HG02981 (cell line): ENCODE measurements around the gene HDAC11.

Source experiments
- ATAC-seq: cut with Tn5 transposase; IDR thresholded peaks from one replicate; pipeline ENCODE4 v1.9.1; 2021; ENCODE audit warnings: mild to moderate bottlenecking, moderate library complexity; ENCODE audit not compliant: unreplicated experiment

Gene HDAC11

DNA sequence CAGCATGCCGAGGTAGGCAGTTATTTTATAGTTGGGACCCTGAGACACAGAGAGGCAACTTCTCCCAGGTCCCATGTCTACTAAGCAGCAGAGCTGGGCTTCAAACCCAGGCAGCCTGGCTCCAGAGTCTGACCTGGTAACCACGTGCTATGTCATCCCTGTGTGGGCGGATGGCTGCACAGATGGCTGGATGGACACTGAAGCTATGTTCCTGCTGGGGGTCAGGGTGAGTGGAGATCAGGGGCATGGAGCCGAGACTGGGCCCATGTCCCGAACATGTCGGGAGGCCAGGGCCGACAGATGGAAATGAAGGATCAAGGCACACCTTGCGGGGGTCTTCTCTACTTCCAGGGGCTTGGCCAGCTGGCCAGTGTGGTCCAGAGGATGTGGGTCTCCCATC, 59.6 kb downstream of the HDAC11 start:
- ATAC-seq = no peak

DNA sequence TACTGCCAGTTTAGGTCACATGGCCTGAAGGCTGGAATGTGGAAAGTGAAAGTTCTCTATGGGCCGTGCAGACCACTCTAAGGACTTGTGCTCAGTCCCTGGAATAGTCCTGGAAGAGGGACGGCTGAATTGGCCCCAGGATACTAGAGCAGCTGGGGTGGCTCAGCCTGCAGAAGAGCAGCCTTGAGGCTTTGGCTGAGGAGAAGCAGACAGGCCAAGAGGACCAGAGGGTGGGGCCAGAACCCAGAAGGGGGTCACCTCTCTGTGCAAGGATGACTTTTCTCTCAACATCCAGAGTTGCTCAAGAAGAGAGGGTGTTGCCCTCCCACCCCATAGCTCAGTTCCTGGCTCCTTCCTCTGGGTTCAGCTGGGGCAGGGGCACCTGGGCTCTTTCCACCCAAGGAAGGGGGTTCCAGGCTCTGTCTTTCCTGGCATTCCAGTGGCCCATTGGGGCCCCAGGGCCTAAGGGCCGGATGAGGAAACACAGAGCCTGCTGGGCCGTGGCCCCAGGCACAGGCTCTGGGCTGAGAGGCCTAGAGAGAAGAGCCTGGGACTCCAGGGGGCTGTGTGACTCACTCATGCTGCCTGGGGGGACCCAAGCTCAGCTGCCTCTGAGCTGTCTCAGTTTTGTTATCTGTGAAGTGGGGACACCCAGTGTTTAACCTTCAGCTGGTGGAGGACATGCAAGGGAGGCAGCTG, 60.3 kb downstream of the HDAC11 start:
- no peak for ATAC-seq

DNA sequence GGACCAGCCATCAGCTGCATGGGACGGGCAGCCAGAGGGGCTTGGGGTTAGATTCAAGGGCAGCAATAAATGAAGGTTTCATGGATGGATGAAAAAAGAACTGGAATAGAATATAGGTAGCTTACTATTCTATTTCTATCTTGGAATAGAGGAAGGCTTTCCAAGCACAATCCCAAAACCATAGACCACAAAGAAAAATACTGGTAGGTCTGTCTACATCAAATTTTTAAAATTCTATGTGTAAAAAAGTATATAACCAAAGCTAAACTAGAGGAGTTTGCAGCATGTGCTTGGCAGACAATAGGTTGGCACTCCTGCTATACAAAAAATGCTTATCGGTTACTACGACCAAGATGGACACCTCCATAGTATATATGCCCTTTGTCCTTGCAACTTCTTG, 61.6 kb downstream of the HDAC11 start:
- no peak for ATAC-seq

DNA sequence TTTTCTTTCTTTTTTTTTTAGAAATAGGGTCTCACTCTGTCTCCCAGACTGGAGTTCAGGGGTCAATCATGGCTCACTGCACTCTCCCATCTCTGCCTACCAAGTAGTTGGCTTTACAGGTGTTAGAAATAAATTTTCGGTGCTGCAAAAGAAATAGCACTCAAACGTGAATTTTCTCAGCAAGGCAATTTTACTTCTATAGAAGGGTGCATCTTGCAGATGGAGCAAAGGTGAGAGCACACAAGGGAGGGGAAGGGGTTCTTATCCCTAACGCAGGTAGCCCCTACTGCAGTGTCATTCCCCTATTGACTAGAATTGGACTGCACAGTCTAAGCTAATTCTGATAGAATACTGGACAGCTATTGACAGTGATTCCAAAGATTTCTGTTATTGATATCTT, 62.0 kb downstream of the HDAC11 start:
- ATAC-seq = no peak

DNA sequence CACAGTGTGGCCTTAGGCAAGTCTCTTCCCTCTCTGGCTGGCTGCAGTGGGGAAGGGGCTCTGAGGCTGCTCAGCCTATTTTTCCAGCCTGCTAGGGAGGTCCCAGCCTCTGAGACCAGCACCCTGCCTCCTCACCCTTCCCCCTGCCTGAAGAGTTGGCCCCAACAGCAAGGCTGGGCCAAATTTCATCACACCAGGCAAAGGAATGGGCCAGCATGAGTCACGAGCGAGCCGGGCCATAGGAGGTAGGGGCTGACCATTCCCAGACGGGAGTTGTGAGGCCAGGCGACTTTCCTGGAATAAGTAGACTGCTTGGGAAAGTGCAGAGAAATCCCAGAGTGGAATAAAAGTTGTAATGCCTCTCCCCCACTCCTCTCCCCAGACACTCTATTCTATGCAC, 63.1 kb downstream of the HDAC11 start:
- no peak for ATAC-seq

DNA sequence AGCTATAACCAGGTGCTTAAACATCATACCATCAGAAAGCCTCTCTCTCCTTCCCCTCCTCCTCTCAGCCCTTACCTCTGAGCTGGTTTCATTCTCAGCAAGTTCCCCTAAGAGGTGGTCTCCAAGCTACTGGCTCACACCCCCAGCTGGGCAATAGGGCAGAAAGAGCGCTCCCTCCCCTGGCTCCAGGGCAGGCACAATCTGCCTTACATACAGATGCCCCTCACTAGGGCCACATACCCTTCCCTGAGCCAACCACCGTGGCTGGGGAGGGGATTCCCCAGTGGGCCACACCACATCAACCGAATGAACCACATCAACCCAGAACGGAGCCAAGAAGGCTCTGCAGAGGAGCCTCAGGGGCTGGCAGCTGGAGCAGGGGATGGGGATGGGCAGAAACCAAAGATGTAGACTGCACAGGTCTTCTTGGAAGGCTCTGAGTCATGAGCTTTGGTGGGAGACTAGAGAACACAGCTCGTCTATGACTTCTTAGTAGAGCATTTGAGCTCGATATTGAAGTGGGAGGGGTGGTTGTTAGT, 64.3 kb downstream of the HDAC11 start:
- no peak for ATAC-seq

DNA sequence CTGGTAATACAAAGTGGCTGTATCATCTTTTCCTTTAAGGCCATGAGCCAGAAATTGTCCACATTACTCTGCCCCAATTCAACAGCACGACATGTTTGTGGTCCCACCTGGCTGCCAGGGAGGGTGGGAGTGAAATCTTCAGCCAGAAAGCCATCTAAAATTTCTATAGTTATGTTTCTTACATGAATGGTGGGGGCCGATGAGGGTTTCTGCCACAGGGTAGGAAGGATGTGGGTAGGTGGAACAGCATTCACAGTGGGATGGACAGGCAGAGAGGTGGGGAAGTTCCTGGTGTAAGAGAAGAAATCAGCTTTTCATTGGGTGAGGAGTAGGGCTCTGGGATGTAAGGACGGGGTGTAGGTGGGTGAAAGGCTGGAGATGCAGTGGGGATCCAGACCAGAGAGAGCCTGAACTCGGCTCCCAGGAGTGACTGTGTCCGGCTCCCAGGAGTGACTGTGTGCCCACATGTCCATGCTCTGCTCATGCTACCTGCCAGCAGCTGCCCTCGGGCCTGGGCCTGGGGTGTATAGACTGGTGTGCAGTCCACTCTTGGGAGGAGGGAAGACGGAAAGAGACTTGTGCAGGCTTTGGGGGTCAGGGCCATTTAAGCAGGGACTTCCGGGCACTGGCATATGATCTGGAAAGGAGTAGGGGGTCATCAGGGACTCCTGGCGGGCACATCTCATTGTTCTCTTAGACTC, 65.0 kb downstream of the HDAC11 start:
- no peak for ATAC-seq

DNA sequence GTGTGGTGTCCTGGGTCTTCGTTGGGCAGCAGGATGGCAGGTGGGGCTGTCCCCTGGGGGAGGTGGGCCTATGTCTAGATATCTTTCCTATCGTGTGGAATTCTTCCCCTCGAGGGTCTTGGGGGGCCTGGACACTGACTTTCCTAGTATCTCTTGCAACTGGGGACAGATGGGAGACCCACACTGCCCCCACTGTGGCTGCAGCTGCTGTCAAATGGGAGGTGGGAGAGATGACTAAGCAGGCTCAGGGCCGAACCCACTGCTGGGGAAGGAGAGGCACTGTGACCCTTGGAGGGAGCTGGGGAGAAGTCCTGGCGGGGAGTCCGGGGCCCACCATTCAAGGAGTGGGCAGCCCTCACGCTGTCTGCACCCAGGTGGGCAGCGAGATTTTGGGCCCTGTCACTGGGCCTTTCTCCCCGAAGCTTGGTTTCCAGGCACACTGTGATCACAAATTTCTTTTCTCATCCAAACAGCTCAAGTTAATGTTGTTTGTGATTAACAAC, 65.9 kb downstream of the HDAC11 start:
- ATAC-seq = no peak

DNA sequence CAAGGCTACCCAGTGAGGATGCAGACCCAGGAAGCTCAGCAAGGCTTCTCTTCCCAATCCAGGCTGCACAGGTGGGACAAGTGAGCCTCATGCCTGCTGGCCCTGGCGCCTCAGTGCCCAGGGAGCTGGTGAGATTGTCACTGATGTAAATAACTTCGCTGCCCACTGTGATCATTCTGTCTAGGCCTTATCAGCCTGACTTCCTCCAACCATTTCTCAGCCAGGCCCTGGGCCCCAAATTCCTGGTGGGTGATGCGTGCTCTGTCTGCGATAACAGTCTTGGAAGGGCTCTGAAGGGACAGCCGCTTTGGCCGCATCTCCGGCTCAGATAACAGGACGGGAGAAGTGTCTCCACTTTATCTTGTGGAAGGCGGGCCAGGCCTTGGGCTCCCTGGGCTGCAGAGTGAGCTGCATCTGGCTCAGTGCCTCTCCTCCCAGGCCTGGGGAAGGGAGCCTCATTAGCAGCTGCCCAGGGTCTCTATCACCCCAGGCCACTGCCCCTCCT, 66.6 kb downstream of the HDAC11 start:
- no peak for ATAC-seq

DNA sequence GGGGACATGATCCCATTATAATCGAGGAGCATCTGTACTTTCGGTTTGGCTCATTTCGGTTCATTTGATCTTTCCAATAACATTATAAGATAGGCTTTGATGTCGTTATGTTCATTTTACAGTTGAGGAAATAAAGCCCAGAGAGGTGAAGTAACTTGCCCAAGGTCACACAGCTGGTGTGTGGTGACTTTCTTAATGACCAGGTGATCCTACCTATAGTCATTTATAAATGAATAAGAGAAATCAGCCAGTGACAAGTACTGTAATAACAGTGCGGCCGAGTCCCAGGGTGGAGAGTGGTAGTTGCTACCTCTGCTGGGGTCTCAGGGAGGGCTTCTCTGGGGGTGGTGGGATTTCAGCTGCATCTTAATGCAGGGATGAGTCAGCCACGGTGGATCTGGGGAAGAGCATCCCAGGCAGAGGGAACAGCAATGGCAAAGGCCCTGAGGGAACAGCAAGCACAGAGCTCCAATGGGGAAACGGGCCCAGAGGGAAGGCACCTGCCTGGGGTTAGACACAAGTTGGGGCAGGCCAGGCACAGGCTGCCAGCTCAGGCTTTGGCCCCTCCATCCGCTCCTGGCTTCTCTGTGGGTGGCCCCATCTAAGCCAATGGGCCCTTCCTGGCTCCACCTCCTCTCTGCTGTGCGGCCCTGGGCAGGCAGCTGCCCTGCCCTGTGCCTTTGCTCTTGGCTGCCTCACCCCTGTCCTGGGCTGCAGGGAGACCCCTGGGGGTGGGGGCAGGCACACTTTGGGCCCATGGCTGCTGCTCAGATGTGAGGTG, 67.7 kb downstream of the HDAC11 start:
- no peak for ATAC-seq

DNA sequence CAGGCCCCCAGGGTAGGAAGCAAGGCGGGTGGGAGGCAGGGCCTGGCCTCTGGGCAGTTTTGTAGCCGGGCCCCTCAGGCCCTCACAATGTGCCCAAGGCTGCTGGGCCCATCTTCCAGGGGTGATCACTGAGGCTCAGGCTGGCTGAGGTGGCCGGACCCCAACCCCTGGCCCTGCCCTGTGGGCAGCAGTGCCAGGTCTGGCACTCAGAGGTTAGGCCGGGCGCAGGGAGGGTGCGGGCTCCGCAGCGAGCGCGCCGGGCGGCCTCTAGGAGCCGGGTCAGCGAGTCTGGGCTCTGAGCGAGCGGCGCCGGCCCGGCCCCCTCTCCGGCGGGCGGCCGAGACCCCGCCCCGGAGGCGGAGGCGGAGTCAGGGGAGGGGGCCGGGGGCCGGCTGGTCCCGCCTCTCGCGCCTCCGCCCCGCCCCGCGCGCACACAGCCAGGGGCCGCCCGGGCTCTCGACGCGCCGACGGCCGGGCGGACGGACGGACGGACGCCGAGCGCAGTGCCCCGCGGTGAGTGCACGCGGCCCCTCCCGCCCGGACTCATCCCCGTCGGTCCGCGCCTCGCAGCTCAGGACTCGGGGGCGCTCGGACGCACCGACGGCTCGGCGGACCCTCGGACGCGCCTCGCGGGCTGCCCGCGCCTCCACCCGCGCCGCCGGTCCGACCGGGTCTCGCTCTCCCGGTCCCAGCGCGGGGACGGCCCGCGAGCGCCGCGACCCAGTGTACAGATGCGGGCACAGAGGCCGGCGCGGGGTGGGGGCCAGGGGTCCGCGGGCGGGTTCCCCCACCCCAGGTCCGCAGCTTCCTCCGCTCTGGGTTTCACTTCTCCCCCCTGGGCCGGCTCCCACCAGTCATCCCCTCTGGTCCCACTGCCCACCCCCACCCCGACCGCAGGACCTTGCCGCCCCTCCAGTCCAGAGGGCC, 68.9 kb downstream of the HDAC11 start, which contains the start of gene FBLN2:
FBLN2 (plus strand) TSS at position 430 of the 927 bp plus-strand sequence. CDS start 21,231 bp downstream, outside the sequence.
- ATAC-seq = no peak

DNA sequence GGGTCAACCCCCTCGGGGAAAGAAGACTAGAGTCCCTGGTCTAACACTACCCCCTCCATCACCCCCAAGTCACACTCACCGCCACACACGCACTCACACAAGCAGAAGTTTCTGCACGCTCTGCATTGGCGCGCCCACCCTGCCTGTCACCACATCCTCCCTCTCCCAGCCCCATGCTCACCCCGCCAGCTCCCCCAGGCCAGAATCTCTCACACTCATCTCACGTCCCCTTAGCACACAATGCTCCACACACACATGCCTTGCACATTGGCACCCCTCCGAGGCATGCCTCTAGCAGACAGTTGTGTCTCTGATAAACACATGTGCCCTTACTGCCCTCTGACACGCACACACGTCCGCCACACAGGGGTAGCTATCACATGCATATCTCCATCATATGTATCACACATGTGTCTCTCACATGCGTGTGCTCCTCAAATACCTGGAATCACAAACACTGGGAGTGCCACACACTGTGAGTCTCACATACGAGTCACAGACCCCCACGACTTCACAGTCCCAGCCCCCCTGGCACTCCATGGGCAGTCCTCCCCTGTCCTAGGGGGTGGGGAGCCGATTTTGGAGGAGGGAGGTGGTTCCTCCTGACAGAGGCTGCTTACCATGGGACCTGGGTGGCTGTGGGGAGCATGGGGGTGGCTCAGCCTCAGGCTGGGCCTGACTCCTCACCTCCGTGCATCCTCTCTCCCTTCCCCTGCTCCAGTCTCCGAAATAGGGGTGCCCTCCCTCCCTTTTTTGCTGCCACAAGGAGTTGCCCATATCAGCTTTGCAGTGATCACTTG, 69.7 kb downstream of the HDAC11 start:
- no peak for ATAC-seq

DNA sequence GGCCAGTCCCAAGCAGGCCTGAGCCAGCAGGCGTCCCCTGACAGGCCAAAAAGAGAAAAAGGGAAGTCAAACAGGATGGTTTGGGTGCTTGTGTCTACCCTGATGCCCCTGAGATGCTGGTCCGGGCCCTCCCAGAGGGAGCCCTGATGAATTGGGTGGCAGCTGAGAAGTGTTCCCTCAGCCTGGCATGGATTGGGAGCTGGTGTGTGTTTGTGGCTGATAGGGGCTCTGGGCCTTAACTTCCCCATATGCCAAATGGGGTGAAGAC, 70.3 kb downstream of the HDAC11 start:
- ATAC-seq = no peak

DNA sequence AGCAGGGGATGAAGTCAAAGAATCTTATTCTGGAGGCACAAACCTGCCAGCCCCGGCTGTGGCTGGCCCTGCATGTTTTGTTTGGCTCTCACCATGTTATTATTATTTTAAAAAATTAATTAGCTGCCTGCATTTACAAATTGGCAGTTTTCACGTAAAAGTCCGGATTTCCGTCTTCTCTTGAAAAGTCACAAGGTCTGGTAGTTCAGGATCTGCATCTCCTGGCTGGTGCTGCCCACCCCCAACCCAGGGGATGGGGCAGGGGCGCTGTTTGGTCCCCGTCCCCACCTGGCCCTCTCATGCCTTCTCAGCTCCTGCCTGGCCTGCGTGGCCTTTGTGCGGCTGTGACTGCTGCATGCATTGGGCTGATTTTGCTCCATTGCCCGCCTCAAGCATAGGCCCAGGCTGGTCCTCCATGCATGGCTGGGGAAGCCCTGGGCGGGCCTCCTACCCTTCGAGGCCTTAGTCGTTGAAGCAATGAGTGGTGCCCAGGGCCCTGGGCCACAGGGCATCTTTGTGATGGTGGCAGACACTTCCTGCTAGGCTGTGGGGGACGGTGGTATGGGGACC, 70.8 kb downstream of the HDAC11 start:
- ATAC-seq = no peak

DNA sequence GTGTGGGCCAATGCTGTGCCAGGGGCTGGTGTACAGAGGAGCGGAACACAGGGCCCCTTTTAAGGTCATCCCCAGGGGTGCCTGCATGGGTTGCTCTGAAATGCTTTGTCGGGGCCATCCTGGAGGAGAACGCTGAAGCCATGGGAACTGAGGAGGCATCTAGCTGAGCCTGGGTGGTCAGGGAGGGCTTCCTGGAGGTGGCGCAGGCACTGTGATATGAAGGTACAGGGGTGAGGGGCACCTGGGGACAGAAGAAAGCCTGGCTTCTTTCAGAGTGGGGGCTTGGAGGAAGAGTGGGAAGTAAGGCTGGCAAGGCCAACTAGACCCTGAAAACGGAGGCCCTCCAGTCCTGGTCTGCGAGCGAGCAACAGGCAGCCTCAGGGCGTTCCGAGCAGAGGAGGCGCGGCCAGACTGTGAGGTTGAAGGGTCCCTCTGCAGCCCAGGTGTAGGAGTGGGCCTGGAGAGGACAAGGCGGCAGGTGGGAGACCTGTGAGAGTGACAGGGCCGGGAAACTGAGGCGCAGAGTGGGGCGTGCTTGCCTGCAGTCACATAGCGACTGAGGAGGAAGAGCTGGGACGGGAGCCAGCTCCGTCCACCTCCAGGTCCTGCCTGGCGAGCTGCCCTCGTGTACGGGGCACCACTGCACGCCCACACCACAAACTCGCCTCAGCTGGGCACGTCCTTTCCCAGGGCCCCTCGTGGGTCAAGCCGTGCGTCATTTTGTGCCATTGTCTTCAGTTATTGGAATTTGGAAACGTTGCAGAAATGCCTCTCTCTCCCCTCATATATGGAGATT, 72.9 kb downstream of the HDAC11 start:
- no peak for ATAC-seq

DNA sequence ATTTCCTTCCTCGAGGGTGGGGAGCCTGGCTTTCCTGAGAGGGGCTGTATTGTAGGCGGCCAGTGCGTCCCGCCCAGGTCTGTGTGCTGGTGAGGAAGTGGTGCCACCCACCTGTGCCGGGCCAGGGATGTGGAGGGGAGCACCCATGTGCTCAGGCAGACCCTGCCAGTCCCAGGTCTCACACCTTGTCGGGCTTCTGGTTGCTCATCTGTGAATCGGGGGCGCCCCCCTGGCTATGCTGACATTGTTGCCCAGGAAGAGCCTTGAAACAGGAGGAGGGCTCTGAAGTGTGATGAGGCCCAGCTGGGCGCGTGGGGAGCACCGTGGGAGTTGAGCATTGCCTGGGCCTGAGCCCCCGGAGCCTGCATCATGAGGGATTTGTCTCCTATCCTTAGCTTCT, 73.6 kb downstream of the HDAC11 start:
- ATAC-seq = no peak

DNA sequence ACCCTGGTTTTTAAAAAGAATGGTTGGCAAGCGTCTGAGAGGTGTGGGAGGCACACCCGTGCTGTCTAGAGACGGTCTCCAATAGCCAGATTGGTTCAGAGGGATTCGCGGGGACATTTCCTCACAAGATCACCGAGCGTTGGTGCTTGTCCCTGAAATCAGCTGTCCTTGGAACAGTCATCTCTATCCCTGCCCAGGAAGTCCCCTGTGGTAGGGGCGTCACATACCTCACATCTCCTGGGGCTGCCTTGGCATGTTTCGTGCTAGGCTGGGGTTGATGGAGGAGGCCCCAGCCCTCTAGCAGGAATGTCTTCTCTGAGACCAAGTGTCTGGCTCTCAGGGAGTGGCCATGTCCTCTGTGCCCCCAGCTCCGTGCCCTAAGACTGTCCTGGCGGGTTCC, 75.6 kb downstream of the HDAC11 start:
- no peak for ATAC-seq
